ENCODE results near the gene MAPK1. TPM values are rescaled to one million over a fixed set of nuclear protein-coding genes. Genes with fewer than 3 reads are reported as not detected.
"Not testable (repeated sequence)": the region's sequence is repeated elsewhere in the genome, so short reads cannot be mapped to it uniquely, and the experiment has no call there.

MAPK1 gene
- total RNA-seq, 4 donors from 2014 or later = 72.3 to 121 (median 85.2) TPM

- TF ChIP-seq POLR2A (IDR thresholded peaks at IDR 0.05) = no peak
- TF ChIP-seq, protein P1, sequence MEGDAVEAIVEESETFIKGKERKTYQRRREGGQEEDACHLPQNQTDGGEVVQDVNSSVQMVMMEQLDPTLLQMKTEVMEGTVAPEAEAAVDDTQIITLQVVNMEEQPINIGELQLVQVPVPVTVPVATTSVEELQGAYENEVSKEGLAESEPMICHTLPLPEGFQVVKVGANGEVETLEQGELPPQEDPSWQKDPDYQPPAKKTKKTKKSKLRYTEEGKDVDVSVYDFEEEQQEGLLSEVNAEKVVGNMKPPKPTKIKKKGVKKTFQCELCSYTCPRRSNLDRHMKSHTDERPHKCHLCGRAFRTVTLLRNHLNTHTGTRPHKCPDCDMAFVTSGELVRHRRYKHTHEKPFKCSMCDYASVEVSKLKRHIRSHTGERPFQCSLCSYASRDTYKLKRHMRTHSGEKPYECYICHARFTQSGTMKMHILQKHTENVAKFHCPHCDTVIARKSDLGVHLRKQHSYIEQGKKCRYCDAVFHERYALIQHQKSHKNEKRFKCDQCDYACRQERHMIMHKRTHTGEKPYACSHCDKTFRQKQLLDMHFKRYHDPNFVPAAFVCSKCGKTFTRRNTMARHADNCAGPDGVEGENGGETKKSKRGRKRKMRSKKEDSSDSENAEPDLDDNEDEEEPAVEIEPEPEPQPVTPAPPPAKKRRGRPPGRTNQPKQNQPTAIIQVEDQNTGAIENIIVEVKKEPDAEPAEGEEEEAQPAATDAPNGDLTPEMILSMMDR (IDR thresholded peaks at IDR 0.05) = no peak
- intact Hi-C loops (cut with DNase I; ENCODE audit: low total_unique reads) = no loop called here
- WGBS, 2 donors = 3 to 6% methylated on average over 2 of the region's 2 CpGs
- no peak for DNase-seq (ENCODE audit: low spot score in 2 of 2)
- no peak overlapping the region for H3K4me3 ChIP-seq (ENCODE audit: low read depth, poor library complexity, severe bottlenecking)
Observed at GRCh38 chr22:21816472-21816786, 51.0 kb downstream of the MAPK1 start.

DNA sequence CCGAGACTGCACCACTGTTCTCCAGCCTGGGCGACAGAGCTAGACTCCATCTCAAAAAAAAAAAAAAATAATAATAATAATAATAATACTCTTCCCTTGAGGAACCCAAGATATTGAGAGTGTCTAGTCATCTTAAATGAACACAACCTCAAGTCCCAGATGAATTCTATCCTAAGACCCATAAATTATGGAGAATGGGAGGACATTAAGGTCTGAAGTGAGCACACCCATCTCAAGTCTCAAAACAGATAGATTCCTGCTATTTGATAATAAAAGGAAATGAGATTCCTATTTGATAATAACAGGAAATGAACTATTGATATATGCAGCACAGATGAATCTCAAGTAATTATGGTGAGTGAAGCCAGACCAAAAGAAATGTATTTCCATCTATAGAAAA lies 51.5 kb downstream of the MAPK1 start:
- no peak for DNase-seq (ENCODE audit: low spot score in 2 of 2)
- intact Hi-C loops (cut with DNase I; ENCODE audit: low total_unique reads) = no loop called here
- TF ChIP-seq, protein P1 (IDR thresholded peaks at IDR 0.05) = no peak
- no peak for TF ChIP-seq POLR2A (IDR thresholded peaks at IDR 0.05)
- no peak overlapping the region for H3K4me3 ChIP-seq (ENCODE audit: low read depth, poor library complexity, severe bottlenecking)
- 94 to 100% methylated on average over 2 of the region's 2 CpGs for WGBS, 2 donors

GRCh38 chr22:21815357-21815756 lies 52.1 kb downstream of the MAPK1 start:
- WGBS, 2 donors = 92 to 100% methylated on average over 3 of the region's 3 CpGs
- DNase-seq (ENCODE audit: low spot score in 2 of 2) = no peak
- intact Hi-C loops (cut with DNase I; ENCODE audit: low total_unique reads) = no loop called here
- no peak for TF ChIP-seq POLR2A (IDR thresholded peaks at IDR 0.05)
- TF ChIP-seq, protein P1 (IDR thresholded peaks at IDR 0.05) = no peak
- no peak overlapping the region for H3K4me3 ChIP-seq (ENCODE audit: low read depth, poor library complexity, severe bottlenecking)

- no peak for DNase-seq (ENCODE audit: low spot score in 2 of 2)
- H3K4me3 ChIP-seq (ENCODE audit: low read depth, poor library complexity, severe bottlenecking) = no peak overlapping the region
- TF ChIP-seq POLR2A (IDR thresholded peaks at IDR 0.05) = no peak
- TF ChIP-seq, protein P1 (IDR thresholded peaks at IDR 0.05) = no peak
- intact Hi-C loops (cut with DNase I; ENCODE audit: low total_unique reads) = no loop called here
- WGBS, 2 donors = 90 to 96% methylated on average over 1 of the region's 1 CpG
Observed at GRCh38 chr22:21811982-21812381, 55.5 kb downstream of the MAPK1 start.

DNA sequence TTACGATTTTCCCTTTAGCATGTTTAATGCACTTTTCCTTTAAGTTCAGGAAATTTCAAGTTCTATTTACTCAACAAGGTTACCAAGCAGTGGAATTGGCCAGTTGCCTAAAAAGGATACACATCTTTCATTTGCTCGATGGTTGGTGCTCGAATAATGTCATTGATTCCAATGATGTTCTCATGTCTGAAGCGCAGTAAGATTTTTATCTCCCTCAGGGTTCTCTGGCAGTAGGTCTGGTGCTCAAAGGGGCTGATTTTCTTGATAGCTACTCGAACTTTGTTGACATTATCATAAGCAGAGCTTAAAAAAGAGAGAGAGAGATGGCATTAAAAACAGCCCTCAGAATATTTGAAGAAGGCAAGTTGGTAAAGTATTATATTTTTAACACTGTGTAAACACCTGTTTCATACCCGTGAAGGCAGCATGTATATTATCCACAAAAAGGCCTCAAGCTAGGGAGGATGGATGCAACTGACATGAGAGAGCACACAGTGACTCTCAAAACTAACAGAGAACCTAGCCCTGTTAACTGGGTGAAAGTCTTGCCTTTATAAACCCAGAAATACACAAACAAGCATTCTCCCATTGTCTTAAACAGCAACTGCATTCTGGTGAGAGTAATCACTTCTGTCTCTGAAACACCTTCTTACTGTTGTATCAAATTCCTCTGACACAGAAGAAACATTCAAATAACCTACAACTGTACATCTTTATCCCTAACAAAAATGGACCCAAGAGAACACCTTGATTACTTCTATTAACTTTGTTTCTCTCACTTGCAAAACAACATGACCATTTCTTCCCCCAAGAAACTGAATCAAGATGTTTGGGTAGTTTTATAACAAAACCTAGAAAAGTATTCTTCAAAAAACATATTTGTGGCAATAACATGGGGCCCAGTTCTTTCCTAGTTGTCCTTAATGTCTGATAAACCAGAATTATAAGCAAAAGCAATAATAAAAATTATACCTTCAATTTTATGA lies 59.6 kb downstream of the MAPK1 start:
- intact Hi-C loops (cut with DNase I; ENCODE audit: low total_unique reads) = no loop called here
- DNase-seq (ENCODE audit: low spot score in 2 of 2) = no peak
- 17 to 28% methylated on average over 6 of the region's 6 CpGs for WGBS, 2 donors

DNA sequence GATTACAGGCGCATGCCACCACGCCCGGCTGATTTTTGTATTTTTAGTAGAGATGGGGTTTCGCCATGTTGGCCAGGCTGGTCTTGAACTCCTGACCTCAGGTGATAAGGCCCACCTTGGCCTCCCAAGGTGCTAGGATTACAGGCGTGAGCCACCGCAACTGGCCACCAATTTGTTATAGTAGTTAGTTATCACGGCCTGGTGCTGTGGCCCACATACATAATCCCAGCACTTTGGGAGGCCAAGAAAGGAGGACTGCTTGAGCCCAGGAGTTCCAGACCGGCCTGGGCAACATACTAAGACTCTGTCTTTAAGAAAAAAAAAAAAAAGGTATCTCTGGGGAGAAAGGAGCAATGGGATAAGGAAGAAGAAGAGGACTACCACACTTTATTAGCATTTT lies 62.1 kb downstream of the MAPK1 start:
- WGBS, 2 donors = 96 to 98% methylated on average over 8 of the region's 8 CpGs
- DNase-seq (ENCODE audit: low spot score in 2 of 2); intact Hi-C loops (cut with DNase I; ENCODE audit: low total_unique reads); H3K4me3 ChIP-seq (ENCODE audit: low read depth, poor library complexity, severe bottlenecking): not testable (repeated sequence)

More for the DNA sequence above, 59.6 kb downstream of the MAPK1 start:
- no peak overlapping the region for H3K4me3 ChIP-seq (ENCODE audit: low read depth, poor library complexity, severe bottlenecking)
- TF ChIP-seq, protein P1 (IDR thresholded peaks at IDR 0.05) = no peak
- no peak for TF ChIP-seq POLR2A (IDR thresholded peaks at IDR 0.05)
